Subcutaneous abdominal adipose tissue (tissue), 5 donors: Measurements from ENCODE around the gene ELF1.
A peak's percentile ranks its signal among the peaks of the same experiment; 100 is the strongest.

Experiments used
- H3K27ac ChIP-seq: one replicate; pipeline ENCODE4 v1.7.0; 2013; ENCODE audit warnings: low read depth, mild to moderate bottlenecking, inconsistent platforms, low read length, moderate library complexity
- H3K27me3 ChIP-seq, 5 donors: one replicate each; pipeline ENCODE4 v1.7.0; 2013; ENCODE audit warnings: low read length in 5 of 5, inconsistent platforms in 1 of 5; ENCODE audit not compliant: control insufficient read depth in 5 of 5, insufficient read depth in 4 of 5
- H3K36me3 ChIP-seq, 5 donors: one replicate each; pipeline ENCODE4 v1.7.0; 2013; ENCODE audit warnings: low read length in 5 of 5; ENCODE audit not compliant: control insufficient read depth in 5 of 5, insufficient read depth in 5 of 5
- H3K4me1 ChIP-seq, 5 donors: one replicate each; pipeline ENCODE4 v1.7.0; 2013; ENCODE audit warnings: low read length in 5 of 5, mild to moderate bottlenecking in 3 of 5, moderate library complexity in 1 of 5; ENCODE audit not compliant: control insufficient read depth in 5 of 5, insufficient read depth in 5 of 5
- H3K4me3 ChIP-seq, 5 donors: one replicate each; pipeline ENCODE4 v1.7.0; 2013; ENCODE audit warnings: low read length in 5 of 5, low read depth in 1 of 5
- H3K9ac ChIP-seq, 5 donors: one replicate each; pipeline ENCODE4 v1.7.0; 2013; ENCODE audit warnings: low read length in 5 of 5, mild to moderate bottlenecking in 4 of 5, moderate library complexity in 3 of 5
- H3K9me3 ChIP-seq, 5 donors: one replicate each; pipeline ENCODE4 v1.7.0; 2013; ENCODE audit warnings: low read length in 5 of 5; ENCODE audit not compliant: control insufficient read depth in 5 of 5
- donor health status: healthy.
- donor health status: healthy.
- donor health status: healthy.
- donor health status: healthy.
- donor health status: healthy.

ELF1 gene

DNA sequence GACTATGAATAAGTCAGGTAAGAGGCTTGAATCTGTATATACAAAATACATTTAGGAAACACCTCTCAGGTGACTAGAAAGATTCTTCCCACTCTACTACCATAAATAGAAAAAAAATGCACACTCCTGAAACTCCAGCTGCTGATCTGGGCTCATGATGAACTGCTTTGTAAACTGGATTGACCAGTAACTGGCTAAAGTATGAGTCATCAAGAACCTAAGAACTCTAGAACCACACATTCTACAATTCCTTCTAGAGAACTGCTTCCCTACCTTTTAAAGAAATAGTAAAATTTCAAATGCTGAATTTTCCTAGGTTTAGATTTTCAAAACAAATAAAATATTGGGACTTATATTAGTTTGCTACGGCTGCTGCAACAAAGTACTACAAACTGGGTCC is 55.2 kb downstream of the ELF1 start:
- Histone ChIP-seq H3K9me3 (no peaks in the 10 kb centered on the region), H3K4me3 (no peak overlapping the region), H3K4me1 (peaks cover 0 to 42% (median 29%) of the 10 kb centered on the region in 5 donors), H3K9ac (no peak overlapping the region), H3K27me3 (no peaks in the 10 kb centered on the region), H3K27ac (no peak overlapping the region), H3K36me3 (no peaks in the 10 kb centered on the region)

DNA sequence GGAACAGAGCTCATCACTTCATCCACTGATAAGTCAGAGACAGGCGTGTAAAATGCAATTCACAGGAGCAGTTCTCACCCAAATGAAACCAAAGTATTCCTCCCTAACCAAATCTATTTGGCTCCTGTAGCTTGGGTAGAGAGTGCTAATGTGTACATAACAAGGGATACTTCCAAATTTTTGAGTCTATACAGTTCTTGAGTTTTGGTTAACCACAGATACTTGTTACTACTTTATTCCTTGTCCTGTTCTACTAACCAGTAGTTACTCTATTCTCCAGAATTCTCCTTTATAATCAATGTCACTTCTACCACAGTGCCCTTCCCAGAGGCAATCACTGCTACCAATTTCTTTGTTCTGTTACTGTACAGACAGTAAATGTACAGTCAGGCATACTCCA is 57.3 kb downstream of the ELF1 start:
- peaks cover 0 to 28% (median 14%) of the 10 kb centered on the region in 5 donors for H3K4me1 ChIP-seq
- no peaks in the 10 kb centered on the region for H3K27me3 ChIP-seq
- H3K9ac ChIP-seq, result peak overlapping the region in 1 of 5 donors; percentile 48
- no peak overlapping the region for H3K27ac ChIP-seq
- H3K4me3 ChIP-seq, result no peak overlapping the region
- no peaks in the 10 kb centered on the region for H3K9me3 ChIP-seq
- H3K36me3 ChIP-seq, result peaks cover 7 to 16% (median 15%) of the 10 kb centered on the region in 5 donors

GRCh38 chr13:40961214-40961613 is 57.9 kb downstream of the ELF1 start:
- H3K36me3 ChIP-seq, result peaks cover 7 to 16% (median 15%) of the 10 kb centered on the region in 5 donors
- peaks cover 0 to 28% (median 8%) of the 10 kb centered on the region in 5 donors for H3K4me1 ChIP-seq
- no peak overlapping the region for H3K27ac ChIP-seq
- no peaks in the 10 kb centered on the region for H3K9me3 ChIP-seq
- no peaks in the 10 kb centered on the region for H3K27me3 ChIP-seq
- H3K9ac ChIP-seq, result peak overlapping the region in 1 of 5 donors; percentile 48
- no peak overlapping the region for H3K4me3 ChIP-seq

DNA sequence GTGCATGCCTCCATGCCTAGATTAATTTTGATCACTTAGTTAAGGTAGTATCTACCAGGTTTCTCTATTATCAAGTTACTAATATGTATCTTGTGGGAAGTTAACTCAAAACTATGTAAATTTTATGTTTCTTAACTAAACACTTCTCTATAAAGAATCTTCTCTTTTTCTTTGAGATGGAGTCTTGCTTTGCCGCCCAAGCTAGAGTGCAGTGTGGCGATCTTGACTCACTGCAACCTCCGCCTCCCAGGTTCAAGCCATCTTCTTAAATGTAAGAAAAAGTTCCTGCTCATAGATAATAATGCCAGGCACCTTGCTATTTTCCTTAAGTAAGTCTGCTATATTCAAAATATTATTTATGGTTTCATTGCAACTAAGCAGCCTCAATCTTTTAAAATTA is 58.4 kb downstream of the ELF1 start:
- H3K4me1 ChIP-seq, result peaks cover 0 to 26% (median 8%) of the 10 kb centered on the region in 5 donors
- no peak overlapping the region for H3K9ac ChIP-seq
- H3K27me3 ChIP-seq, result no peaks in the 10 kb centered on the region
- H3K36me3 ChIP-seq, result peaks cover 7 to 16% (median 15%) of the 10 kb centered on the region in 5 donors
- no peak overlapping the region for H3K4me3 ChIP-seq
- H3K9me3 ChIP-seq, result no peaks in the 10 kb centered on the region
- H3K27ac ChIP-seq, result no peak overlapping the region

DNA sequence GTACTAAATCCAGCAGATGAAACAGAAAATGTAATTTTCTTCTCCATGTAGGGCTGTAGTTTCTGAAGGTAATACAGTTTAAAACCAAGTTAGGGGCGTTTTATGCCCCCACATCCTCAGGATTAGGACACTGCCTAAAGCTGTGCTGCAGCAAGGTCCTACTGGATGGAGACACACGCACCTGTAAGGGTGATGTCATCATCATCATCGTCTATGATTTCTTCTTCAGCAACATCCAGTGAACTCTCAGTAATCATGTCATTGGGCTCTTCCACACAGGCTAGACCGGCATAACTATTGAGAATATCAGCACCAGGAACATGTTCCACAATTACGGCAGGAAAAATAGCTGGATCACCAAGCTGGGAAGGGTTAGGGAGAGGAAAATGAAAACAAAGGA is 60.5 kb downstream of the ELF1 start:
- Histone ChIP-seq H3K4me3 (no peak overlapping the region), H3K4me1 (peaks cover 0 to 20% (median 5%) of the 10 kb centered on the region in 5 donors), H3K27ac (no peak overlapping the region), H3K9ac (no peak overlapping the region), H3K36me3 (peaks cover 11 to 21% (median 15%) of the 10 kb centered on the region in 5 donors), H3K9me3 (no peaks in the 10 kb centered on the region), H3K27me3 (no peaks in the 10 kb centered on the region)

DNA sequence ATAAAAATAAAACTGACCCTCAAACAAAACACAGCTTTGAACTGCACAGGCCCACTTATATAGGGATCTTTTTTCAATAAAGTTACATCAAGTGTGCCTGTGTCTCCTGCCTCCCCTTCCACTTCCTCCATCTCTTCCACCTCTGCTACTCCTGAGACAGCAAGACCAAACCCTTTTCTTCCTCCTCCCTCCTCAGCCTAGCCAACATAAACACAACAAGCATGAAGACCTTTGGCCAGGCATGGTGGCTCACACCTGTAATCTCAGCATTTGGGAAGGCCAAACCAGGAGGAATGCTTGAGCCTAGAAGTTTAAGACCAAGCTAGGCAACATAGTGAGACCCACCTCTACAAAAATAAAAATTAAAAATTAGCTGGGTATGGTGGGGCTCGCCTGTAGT is 72.6 kb downstream of the ELF1 start:
- Histone ChIP-seq H3K9ac (no peak overlapping the region), H3K36me3 (peaks cover 45 to 81% (median 55%) of the 10 kb centered on the region in 5 donors), H3K27ac (no peak overlapping the region), H3K4me3 (no peak overlapping the region), H3K27me3 (no peaks in the 10 kb centered on the region), H3K9me3 (no peaks in the 10 kb centered on the region), H3K4me1 (no peaks in the 10 kb centered on the region)

DNA sequence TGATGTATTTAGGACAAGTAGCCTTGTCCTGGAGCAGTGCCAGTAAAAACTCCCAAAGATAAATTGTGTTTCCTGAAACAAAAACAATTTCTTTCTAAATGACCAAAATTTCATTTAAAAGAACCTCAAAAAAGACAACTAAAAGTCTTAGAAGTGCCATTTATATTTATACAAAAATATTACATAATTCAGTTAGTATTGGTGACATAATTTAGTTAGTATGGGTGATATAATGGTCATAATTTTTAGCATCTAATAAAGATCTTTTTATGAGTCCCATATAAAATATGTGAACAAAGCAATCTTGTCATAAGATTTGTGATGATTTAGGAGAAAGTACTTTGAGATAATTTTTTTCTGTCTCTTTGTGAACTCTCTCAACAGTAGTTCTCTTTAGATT is 76.0 kb downstream of the ELF1 start:
- no peak overlapping the region for H3K9ac ChIP-seq
- no peaks in the 10 kb centered on the region for H3K27me3 ChIP-seq
- peaks cover 44 to 76% (median 54%) of the 10 kb centered on the region in 5 donors for H3K36me3 ChIP-seq
- H3K4me1 ChIP-seq, result peaks cover 0 to 4% (median 0%) of the 10 kb centered on the region in 5 donors
- no peak overlapping the region for H3K27ac ChIP-seq
- H3K9me3 ChIP-seq, result no peaks in the 10 kb centered on the region
- no peak overlapping the region for H3K4me3 ChIP-seq

DNA sequence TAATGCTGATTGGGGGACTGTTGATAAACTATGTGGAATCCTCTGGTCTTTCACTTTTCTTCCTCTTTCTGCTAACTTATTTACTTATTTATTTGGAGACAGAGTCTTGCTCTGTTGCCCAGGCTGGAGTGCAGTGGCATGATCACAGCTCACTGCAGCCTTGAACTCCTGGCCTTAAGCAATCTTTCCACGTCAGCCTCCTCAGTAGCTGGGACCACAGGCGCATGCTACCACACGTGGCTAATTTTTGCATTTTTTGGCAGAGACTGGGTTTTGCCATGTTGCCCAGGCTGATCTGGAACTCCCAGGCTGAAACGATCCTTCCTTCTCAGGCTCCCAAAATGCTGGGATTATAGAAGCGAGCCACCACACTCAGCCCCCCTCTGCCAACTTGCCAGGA is 77.5 kb downstream of the ELF1 start:
- peaks cover 34 to 62% (median 47%) of the 10 kb centered on the region in 5 donors for H3K36me3 ChIP-seq
- H3K4me3 ChIP-seq, result no peak overlapping the region

DNA sequence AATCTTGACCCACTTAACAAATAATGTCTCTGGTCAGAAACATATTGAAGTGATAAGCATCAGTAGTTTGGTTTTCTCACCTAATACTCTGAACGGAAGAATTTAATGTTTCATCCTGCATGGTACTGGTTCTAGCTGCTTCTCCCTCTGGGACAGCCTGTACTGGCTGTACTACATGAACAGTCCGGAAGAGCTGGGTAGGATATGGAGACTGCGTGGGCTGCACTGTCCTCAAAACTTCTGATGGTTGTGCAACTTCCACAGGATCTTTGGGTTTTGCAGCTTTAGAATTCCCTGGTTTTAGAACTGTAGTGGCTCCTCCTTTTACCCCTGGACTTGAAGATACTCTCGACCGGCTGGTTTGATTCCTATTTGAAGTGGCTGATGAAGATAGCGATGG is 78.3 kb downstream of the ELF1 start:
- H3K9me3 ChIP-seq, result no peaks in the 10 kb centered on the region
- peaks cover 30 to 63% (median 45%) of the 10 kb centered on the region in 5 donors for H3K36me3 ChIP-seq
- H3K27ac ChIP-seq, result no peak overlapping the region
- no peaks in the 10 kb centered on the region for H3K27me3 ChIP-seq
- H3K4me3 ChIP-seq, result no peak overlapping the region
- H3K4me1 ChIP-seq, result peaks cover 0 to 4% (median 0%) of the 10 kb centered on the region in 5 donors
- no peak overlapping the region for H3K9ac ChIP-seq

More for the DNA sequence above, 77.5 kb downstream of the ELF1 start:
- no peak overlapping the region for H3K27ac ChIP-seq
- H3K9ac ChIP-seq, result no peak overlapping the region
- peaks cover 0 to 4% (median 0%) of the 10 kb centered on the region in 5 donors for H3K4me1 ChIP-seq
- no peaks in the 10 kb centered on the region for H3K27me3 ChIP-seq
- H3K9me3 ChIP-seq, result no peaks in the 10 kb centered on the region

DNA sequence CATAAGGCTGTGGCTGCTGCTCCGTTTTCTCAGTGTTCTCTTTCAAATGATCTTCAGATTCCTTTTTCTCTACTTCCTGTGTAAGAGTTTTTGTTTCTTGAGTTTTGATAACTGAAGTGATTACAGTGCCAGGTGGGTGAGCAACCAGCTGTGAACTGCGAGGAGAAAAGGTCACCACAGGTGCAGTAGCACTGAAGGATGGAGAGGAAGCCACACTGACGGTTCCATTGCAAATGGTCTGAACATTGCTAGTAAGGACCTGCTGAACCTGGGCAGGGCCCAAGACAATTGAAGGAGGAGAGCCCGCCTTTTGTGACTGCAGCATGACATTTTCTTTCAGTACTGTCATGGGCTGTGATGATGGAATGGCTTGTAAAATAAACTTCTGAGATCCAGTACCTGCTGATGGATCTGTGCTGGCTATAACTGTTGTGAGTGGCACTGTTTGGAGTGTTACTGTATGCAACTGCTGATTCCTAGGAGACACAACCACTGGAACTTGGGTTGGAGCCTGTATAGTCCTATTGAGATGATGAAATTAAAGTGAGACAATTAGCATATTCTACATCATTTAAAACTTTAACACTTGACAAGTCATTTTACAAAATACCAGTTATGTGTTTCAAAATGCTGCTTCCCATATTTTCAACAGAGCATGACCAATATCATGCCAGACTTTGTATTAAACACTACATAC is 85.5 kb downstream of the ELF1 start:
- H3K27me3 ChIP-seq, result no peaks in the 10 kb centered on the region
- H3K9ac ChIP-seq, result no peak overlapping the region
- H3K27ac ChIP-seq, result no peak overlapping the region
- H3K4me1 ChIP-seq, result no peaks in the 10 kb centered on the region
- no peak overlapping the region for H3K4me3 ChIP-seq
- peaks cover 20 to 51% (median 24%) of the 10 kb centered on the region in 5 donors for H3K36me3 ChIP-seq
- no peaks in the 10 kb centered on the region for H3K9me3 ChIP-seq
